GM21526 (cell line): Measurements from ENCODE around the gene RFTN1.
A peak's percentile ranks its signal among the peaks of the same experiment; 100 is the strongest.

Experiments used
- ATAC-seq: cut with Tn5 transposase; IDR thresholded peaks from one replicate; pipeline ENCODE4 v1.9.1; 2021; ENCODE audit warnings: moderate library complexity; ENCODE audit not compliant: unreplicated experiment, low FRiP score

Gene RFTN1

DNA sequence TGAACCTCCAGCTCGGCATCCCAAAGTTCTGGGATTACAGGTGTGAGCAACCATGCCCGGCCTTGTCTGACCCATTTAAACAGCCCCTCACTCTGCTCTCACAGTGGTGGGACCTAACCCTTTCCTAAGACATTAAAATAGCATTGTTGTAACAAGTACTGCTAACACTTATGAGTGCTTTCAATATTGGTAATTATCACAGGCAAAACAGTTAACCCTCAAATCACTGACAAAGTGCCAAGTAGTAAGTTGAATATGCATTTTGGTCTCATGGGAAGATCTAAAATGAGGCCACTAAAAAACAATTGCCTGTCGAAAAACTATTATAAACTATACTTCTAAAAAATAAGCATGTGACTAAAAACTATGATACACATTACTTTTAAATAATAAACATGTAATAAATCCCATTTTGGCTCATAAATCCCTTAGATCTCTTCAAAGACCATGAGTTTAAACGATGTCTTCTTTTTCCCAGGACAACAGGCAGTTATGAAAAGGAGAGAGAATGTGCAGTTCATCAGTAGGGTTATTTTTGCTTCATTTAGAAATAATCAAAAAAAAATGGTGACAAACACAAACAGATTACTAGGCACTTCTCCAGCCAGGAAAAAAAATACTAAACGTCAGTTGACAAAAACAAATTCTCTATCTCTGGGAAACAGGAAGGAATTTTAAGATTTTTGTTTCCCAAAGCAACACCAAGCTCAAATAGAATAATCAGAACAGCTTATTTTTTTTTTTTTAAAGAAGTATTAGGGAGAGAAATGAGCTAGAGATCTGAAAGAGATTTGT, 95.4 kb downstream of the RFTN1 start:
- ATAC-seq: no peak

DNA sequence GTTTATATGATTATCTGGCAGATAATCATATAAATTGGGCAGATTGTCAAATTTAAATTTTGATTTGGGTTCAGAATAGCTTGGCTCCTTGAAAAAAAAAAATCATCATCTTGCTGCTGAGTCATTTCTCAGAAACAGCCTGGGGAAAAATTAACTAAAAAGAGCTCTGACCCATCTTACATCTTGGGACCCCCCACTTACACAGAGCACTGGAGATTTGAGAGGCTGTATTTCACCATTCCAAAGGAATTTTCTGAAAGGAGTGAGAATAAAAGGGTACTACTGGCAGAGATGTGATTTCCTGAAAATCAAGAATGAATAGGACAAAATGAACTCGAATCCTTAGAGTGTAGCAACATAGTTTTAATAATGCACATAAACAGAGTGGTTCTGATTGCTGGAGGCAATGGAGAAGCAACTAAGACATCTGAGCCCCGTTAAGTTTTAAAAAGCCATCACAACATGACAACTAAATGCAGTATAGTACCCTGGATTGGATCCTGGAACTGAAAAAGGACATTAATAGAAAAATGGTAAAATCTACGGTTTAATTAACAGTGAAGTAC, 97.5 kb downstream of the RFTN1 start:
- no peak for ATAC-seq

DNA sequence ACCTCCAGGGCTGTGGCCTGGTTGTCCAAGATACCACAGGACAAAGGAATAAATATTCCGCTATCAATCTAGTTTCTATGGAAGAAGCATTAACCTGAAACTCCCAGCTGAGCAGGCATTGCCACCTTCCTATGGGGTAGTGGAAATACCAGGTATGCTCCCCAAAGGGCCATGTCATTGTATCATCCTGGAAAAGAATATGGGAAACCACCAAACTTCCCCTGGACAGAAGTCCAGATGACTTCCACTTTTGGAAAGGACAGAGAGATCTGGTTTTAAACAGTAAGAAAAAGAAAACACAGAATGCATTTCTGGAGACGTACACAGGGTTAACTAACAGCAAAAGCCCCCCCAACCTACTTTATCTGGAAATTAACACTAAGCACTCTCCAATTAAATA, 100.2 kb downstream of the RFTN1 start:
- ATAC-seq: no peak

DNA sequence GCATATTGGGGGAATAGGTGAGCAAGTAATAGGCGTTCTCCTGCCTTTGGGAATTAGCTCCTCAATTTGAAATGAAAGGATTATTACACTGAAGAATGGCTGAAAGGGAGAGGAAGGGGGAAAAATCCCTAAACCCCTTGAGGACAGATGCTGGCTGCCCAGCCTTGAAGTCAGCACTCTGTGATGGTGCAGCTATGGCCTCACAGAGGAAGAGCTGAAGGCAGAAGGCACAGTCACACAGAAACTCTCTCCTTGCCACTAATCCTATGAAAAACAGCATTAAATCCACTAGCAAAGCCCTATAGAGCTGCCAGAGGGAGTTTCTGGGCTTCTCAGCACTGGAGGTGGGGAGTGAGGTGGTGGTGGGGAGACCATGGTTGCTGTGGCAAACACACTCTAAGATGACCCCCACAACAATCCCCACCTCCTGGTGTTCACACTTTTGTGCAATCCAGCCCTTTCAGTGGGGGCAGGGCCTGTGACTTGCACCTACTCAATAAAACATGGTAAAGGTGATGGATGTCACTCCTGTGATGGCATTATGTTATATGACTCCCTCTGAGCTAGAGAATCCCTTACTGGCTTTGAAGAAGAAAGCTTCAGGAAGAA, 101.2 kb downstream of the RFTN1 start:
- ATAC-seq: no peak

DNA sequence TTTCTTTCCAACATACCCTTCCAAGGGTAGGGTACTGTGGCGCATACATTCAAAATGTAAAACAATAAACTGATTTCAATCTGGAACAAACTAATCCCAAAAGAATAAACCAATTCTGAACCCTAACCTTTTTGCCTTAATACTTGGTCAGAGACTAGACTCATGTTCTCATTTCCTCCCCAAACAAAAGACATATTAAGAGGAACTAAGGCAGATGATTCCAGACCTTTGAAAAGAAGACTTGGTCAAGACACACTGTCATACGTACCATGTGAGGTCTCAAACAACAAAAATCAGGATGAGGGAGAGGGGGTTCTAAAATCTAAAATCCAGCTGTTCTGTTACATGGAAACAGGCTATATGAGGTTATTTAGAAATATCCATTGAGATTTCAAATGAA, 102.1 kb downstream of the RFTN1 start:
- no peak for ATAC-seq

DNA sequence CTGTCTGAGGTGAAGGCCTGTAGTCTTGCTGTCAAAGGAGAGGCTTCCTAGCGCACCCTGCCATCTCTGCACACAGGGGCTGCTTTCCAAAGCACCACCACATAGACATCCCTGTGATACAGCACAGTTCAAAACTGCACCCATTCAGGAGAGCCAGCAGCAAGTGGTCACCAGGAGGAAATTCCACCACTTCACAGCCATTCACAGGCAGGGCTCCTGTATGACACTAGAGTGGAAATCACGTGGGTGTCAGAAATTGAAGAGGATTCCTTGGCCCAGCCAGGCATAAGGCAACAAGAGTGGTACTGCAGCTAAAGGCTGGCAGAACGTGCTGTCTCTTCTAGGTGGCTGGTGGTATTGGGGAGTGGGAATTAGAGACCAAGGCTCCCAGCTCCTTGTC, 102.8 kb downstream of the RFTN1 start:
- no peak for ATAC-seq

DNA sequence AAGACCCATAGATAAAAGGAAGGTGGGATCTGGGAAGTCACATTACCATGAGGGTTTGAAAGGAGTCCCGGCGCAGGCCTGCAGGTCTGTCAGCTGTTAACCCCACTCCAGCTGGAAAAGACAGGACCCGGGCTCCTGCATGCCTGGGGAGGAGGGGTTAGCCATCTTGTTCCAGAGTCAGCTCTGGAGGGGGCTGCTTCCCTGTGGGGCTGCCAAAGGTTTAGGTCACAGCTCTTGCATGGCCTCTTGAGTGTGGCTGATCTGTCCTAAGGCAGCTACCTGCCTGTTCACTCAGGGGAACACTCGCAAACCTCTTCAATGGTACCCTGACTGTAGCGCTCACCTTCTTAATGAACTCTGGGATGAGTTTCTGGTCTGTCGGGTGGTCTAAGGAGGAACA, 104.5 kb downstream of the RFTN1 start:
- no peak for ATAC-seq

DNA sequence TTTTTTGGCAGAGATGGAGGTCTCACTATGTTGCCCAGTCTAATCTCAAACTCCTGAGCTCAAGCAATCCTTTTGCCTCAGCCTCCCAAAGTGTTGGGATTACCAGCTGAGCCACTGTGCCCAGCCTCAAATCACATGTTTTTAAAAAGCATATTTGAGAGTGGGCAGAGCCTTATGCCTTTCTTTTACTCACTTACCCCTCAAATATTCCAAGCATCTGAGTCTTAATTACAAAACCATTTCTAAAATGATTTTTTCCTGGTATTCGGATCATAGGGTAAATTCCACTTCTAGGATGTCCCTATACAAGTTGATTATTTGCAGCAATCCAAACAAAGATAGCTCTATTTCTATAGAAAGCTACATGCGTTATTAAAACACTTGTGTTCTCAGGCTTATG, 106.1 kb downstream of the RFTN1 start:
- ATAC-seq: no peak

DNA sequence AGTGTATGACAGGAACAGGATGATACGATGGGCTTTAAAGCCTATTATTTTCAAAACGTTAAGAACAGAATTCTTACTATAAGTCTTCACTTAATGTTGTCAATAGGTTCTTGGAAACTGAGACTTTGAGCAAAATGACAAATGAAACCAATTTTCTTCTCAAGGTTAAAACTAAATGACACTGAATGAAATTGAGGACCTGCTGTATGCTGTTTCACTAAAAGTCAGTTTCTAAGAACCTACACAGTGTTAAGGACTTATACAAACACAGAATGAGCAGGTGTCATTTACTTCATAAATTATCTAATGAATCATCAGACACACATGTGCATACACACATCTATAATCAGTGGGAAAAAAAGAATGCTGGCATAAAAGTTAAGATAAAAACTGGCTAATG, 106.9 kb downstream of the RFTN1 start:
- peak; percentile 42 for ATAC-seq

DNA sequence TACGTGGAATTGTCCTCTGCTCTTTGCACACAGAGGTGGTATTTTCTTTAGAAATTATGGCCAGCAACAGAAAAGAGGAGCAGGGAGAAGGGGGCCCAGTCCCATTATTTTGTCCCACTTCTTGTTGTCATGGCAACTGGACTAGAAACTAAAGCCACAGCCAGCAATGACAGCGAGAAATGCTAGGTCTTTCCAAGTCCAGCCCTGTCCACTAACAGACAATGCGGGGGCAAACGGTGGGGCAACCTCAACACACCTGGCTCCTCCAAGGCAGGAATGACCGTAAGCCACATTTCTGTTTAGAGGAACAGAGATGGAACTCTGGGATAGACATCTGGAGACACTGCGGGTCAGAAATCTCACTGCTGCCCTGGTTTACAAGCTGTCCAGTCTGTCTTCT, 107.3 kb downstream of the RFTN1 start:
- peak; percentile 6 for ATAC-seq

DNA sequence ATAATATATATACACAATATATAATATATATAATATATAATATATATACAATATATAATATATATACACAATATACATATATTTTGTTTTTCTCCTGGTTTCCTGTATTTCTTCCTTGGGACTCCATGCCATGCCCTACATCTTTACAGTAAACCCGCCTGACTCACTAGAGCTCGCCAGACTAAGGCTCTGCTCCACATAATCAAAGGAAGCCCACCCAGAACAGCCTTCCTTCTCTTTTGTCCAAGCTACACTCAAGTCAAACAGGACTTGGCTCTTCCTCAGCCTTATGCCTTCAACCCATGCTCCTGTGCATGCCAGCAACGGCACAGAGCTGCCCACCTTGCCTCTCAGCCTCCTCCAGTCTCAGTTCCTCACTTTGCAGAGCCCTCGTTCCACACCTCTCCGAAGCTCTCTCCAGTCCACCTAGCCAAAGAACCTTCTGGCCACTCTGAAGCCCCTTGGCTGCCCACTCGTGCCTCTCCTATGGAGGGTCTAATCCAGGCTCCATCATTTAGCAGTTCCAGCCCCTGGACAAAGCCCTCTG, 109.1 kb downstream of the RFTN1 start:
- ATAC-seq: no peak

DNA sequence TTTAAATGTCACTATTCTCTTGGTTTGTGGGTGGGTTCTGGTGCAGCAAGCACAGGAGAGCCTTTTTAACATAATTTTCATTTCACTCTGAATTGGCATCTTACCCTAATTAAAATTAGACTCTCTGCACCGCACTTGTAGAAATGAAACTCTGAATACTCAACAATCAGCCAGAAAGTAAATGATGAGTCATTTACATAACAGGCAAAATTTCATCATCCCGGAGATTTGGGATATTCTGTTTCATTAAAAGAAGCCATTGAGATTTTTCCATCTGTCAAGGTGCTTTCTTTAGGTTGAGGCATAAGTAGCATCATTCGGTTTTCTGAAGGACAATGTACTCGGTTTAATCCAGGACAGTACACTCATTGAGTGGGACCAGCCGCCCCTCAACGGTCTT, 111.0 kb downstream of the RFTN1 start:
- ATAC-seq: no peak

DNA sequence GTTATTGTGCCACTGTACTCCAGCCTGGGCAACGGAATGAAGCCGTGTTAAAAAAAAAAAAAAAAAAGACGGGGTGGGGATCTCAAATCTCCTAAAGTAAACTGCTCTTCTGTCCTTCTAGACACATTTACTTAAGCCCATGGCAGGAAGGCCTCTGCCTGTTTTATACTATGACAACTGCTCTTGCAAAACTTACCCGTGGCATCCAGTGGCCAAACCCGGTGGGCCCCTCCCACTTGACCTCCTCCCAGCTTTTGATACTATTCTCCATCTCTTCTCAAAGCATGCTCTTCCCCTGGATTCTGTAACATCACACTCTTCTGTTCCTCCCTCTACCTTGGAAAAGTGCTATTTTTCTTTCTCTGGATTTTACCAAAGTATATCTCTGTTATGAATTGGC, 112.2 kb downstream of the RFTN1 start:
- no peak for ATAC-seq

DNA sequence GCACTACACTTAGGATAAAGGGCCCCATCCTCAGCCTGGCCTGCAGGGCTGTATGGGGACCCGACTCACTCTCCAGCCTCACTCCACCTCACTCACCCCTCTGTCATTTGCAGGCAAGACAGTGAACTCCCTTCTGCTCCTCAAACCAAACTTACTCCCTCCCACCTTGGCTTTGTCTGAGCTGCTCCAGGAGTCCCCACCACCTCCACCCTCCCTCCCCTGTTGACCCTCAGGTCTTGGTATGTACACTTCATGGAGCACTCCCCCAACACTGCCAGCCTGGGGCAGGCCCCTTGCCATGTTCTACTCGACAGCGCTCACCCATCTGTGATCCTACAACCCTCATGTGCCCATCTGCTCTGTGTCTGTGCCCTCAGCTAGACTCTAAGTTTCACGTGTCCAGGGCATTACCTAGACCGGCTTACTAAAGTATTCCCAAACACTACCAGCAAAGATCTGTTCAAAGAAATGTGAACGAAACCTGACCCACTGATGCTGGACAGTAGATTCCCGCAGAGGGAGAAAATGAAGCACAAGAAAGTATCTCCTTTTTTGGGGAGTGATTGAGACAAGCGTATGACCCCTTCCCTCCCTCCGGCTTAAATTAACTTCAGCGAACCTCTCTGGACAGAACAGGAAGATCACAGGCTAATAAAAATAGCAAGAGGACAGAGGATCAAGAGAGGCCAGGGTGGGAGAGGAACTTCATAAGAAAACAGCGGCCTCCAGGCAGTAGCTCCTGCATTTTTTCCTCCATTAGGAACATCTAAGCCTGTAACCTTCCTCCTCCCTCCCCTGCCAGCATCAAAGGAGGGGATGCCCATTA, 113.2 kb downstream of the RFTN1 start:
- ATAC-seq: no peak

DNA sequence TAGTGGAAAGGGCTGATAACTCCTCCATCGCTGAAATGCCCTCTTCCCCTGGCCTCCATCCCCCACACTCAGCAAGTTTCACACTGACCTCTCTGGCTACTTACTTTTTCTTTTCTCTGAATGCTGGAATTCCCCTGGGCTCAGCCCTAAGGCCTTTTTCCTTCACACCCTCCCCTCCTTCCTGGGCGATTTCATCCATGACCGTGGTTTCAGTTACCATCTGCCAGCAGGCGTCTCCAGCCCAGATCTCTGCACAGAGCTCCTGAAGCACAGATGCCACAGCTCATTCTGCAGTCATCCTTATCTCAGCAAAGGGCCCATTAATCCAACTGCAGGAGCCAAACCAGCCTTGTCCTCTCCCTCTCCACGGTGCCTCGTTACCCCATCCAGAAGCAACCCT, 114.0 kb downstream of the RFTN1 start:
- ATAC-seq: no peak

DNA sequence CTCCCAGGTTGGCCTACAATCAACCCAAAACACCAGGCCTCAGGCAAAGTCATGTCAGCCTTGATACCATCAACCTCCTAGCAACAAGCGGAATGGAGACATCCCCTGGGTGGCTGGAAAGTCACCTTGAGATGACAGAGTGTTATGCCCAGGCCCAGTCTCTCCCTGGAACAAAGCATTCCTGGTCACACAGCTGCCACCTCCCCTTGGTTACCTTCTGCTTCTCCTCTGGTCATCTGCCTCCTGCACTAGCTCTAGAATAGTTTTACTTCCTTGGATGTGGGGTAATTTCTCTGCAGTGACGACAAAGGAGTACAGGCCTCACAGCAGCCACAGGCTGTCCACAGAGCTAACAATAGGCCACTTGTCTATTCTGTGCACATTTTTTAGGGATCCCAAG, 114.9 kb downstream of the RFTN1 start:
- ATAC-seq: no peak

DNA sequence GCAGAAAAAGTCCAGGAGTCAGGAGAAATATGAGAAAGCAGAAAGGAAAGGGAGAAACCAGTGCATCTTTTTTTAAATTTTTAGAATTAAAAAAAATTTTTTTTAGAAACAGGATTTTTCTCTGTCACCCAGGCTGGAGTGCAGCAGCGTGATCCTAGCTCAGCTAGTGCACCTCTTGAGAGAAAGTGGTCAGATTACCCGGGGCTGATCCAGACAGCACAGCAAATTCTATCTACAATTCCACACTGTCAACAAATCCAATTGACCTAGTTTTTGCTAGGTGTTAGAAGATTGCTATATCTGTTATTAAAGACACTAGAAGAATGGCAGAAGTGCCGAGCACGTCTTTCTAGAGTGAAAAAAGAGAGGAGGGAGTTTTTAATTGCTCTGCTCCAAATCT, 117.3 kb downstream of the RFTN1 start:
- ATAC-seq: no peak

DNA sequence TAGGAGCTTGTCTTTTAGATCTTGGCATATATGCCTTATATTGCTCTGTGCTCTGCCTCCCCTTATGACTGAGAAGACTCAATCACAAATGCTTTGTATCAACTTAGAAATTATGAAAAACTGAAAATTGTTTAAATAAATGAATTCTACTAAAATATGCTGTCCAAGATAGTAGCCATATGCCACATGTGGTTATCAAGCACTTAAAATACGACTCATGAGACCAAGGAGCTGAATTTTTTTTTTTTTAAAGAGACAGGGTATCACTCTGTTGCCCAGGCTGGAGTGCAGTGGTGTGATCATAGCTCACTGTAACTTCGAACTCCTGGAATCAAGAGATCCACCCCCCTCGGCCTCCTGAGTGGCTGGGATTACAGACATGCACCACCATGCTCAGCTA, 118.3 kb downstream of the RFTN1 start:
- ATAC-seq: no peak

DNA sequence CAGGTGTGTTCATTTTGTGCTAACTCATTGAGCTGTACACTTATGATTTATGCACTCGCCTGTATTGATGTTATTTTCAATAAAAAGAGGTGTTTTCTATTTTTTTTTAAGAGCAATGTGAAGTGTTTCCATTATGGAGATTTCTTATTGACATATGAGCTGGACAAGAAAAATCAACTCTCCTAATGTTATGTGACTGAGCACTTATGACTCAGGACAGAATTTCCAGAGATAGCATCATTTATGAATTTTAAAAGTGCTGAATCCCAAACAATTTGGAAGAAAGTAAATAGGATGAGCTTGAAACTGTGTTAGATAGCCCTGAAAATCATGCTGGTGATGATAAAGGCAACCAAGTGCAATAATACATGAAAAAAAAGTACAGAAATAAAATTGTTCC, 118.9 kb downstream of the RFTN1 start:
- no peak for ATAC-seq

DNA sequence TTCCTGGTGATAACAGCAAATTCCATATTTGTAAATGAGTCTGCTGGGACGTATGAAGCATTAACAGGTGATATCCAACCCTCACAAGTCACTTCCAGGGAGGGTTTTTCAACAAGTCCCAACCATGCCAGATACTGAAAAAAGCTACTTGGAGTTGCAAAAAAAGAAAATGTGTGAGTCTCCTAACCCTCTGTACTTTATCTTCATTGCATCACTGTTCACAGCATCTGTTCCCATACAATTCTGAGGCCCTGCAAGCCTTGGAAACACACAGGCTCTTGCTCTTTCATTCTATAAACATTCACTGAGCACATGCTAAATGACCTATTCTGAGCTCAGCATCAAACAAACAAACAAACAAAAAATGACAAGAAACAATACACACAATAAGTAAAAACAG, 120.8 kb downstream of the RFTN1 start:
- no peak for ATAC-seq

DNA sequence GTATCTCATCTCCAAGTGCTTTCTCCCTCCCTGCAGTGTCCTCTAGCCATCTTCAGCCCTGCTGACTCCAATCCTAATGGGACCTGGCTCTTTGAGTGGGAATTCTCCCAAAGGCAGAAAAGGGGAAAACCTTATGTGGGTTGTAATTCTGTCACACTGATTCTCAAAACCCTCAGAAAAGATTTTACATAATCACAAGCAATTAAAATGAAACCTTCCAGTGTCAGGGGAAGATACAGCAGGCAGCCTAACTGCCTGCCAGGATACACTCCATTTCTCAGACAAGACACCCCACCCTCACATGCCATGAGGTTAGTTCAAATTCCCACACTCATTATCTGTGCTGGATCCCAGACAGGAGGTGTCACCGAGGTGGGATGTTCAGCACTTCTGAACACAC, 121.4 kb downstream of the RFTN1 start:
- no peak for ATAC-seq
